Stomach (tissue), 4 donors: Measurements from ENCODE around the gene FBXL7.

Source experiments
- EP300 ChIP-seq: sonication (generic); formaldehyde crosslinking; IDR thresholded peaks from one replicate; pipeline ENCODE4 v1.6.1; 2017; ENCODE audit warnings: antibody characterized with exemption
- POLR2AphosphoS5 ChIP-seq, 3 donors: sonication (generic); formaldehyde crosslinking; IDR thresholded peaks; one replicate each; pipeline ENCODE4 v1.6.1; 2016; ENCODE audit warnings: antibody characterized with exemption in 3 of 3
- TF ChIP-seq, protein P1 (sequence below), 7 experiments: fragments of 450-650 bp in 4 of 7; fragments of 200-600 bp in 3 of 7; sonication (generic) in 3 of 7; IDR thresholded peaks; one replicate each; pipeline ENCODE4 v1.5.1; 2016 to 2019; ENCODE audit warnings: antibody characterized with exemption in 7 of 7, control low read depth in 2 of 7, mild to moderate bottlenecking in 1 of 7

- TF ChIP-seq, protein P1, sequence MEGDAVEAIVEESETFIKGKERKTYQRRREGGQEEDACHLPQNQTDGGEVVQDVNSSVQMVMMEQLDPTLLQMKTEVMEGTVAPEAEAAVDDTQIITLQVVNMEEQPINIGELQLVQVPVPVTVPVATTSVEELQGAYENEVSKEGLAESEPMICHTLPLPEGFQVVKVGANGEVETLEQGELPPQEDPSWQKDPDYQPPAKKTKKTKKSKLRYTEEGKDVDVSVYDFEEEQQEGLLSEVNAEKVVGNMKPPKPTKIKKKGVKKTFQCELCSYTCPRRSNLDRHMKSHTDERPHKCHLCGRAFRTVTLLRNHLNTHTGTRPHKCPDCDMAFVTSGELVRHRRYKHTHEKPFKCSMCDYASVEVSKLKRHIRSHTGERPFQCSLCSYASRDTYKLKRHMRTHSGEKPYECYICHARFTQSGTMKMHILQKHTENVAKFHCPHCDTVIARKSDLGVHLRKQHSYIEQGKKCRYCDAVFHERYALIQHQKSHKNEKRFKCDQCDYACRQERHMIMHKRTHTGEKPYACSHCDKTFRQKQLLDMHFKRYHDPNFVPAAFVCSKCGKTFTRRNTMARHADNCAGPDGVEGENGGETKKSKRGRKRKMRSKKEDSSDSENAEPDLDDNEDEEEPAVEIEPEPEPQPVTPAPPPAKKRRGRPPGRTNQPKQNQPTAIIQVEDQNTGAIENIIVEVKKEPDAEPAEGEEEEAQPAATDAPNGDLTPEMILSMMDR (IDR thresholded peaks at IDR 0.05): no peak
- TF ChIP-seq POLR2AphosphoS5 (IDR thresholded peaks at IDR 0.05) (no peak), EP300 (no peak)
Measured at GRCh38 chr5:15645381-15646160, 145.6 kb downstream of the FBXL7 start.
